ENCODE measurements around the gene ALX1.

GRCh38 chr12:85325442-85325841 lies 45.4 kb downstream of the ALX1 start:
- TF ChIP-seq, protein P1, sequence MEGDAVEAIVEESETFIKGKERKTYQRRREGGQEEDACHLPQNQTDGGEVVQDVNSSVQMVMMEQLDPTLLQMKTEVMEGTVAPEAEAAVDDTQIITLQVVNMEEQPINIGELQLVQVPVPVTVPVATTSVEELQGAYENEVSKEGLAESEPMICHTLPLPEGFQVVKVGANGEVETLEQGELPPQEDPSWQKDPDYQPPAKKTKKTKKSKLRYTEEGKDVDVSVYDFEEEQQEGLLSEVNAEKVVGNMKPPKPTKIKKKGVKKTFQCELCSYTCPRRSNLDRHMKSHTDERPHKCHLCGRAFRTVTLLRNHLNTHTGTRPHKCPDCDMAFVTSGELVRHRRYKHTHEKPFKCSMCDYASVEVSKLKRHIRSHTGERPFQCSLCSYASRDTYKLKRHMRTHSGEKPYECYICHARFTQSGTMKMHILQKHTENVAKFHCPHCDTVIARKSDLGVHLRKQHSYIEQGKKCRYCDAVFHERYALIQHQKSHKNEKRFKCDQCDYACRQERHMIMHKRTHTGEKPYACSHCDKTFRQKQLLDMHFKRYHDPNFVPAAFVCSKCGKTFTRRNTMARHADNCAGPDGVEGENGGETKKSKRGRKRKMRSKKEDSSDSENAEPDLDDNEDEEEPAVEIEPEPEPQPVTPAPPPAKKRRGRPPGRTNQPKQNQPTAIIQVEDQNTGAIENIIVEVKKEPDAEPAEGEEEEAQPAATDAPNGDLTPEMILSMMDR (IDR thresholded peaks at IDR 0.05), result no peak
- TF ChIP-seq POLR2A (IDR thresholded peaks at IDR 0.05), result no peak
